HEK293 (cell line): ENCODE results near the gene SPTLC3.

Experiments
- CTCF ChIA-PET: fragments of 350-600 bp; formaldehyde crosslinking; extraction: SDS; loops from one replicate; lab custom pipeline; 2021; ENCODE audit warnings: antibody characterized with exemption; lab: Yijun Ruan, JAX
- POLR2A ChIA-PET: fragments of 300-600 bp; formaldehyde crosslinking; extraction: SDS; loops from one replicate; lab custom pipeline; 2020; ENCODE audit warnings: antibody characterized with exemption, inconsistent platforms; lab: Yijun Ruan, JAX
- H3K27ac ChIP-seq: fragments of 200-500 bp; sonication (Bioruptor generic); 2 replicates; pipeline ENCODE4 v1.5.1; 2014; ENCODE audit warnings: low read depth, low read length, control low read depth, inconsistent platforms; ENCODE audit errors: extremely low read depth
- H3K36me3 ChIP-seq, 2 experiments: fragments of 200-500 bp in 1 of 2; sonication (Bioruptor generic) in 1 of 2; 1 replicate in 1 of 2; 2 replicates in 1 of 2; pipeline ENCODE4 v1.5.1; 2014 to 2017; ENCODE audit warnings: inconsistent platforms in 2 of 2, low read length in 2 of 2; ENCODE audit not compliant: control insufficient read depth in 2 of 2, insufficient read depth in 1 of 2
- H3K4me1 ChIP-seq: fragments of 200-500 bp; sonication (Bioruptor generic); 2 replicates; pipeline ENCODE4 v1.5.1; 2014; ENCODE audit warnings: mild to moderate bottlenecking, low read length, inconsistent platforms; ENCODE audit not compliant: control insufficient read depth, insufficient read depth
- H3K4me3 ChIP-seq: 2 replicates; pipeline ENCODE4 v1.5.1; 2011; ENCODE audit warnings: low read depth, mild to moderate bottlenecking, control low read depth, low read length, moderate library complexity
- H3K9me3 ChIP-seq: fragments of 200-500 bp; sonication (Bioruptor generic); 2 replicates; pipeline ENCODE4 v1.5.1; 2014; ENCODE audit warnings: low read depth, low read length, inconsistent platforms; ENCODE audit not compliant: control insufficient read depth, insufficient read depth
- GFI1B ChIP-seq: fragments of 450-650 bp; formaldehyde crosslinking; IDR thresholded peaks from 2 replicates; pipeline ENCODE4 v1.5.1; 2016; ENCODE audit warnings: missing biosample characterization, missing genetic modification characterization
- GLIS2 ChIP-seq: fragments of 450-650 bp; formaldehyde crosslinking; IDR thresholded peaks from 2 replicates; pipeline ENCODE4 v1.5.1; 2016; ENCODE audit warnings: missing biosample characterization, missing genetic modification characterization
- HOXC10 ChIP-seq: sonication (generic); formaldehyde crosslinking; IDR thresholded peaks from 2 replicates; pipeline ENCODE4 v1.8.1; 2023; ENCODE audit warnings: mild to moderate bottlenecking, missing genetic modification reagents
- KLF10 ChIP-seq: fragments of 450-650 bp; IDR thresholded peaks from 2 replicates; pipeline ENCODE4 v1.5.1; 2018; ENCODE audit warnings: missing biosample characterization, mild to moderate bottlenecking, missing genetic modification characterization
- OSR2 ChIP-seq: fragments of 450-650 bp; formaldehyde crosslinking; IDR thresholded peaks from 2 replicates; pipeline ENCODE4 v1.5.1; 2016; ENCODE audit warnings: missing biosample characterization, missing genetic modification characterization
- SP2 ChIP-seq: fragments of 450-650 bp; formaldehyde crosslinking; IDR thresholded peaks from 2 replicates; pipeline ENCODE4 v1.5.1; 2016; ENCODE audit warnings: missing biosample characterization, missing genetic modification characterization
- ZNF114 ChIP-seq: fragments of 450-650 bp; formaldehyde crosslinking; IDR thresholded peaks from 2 replicates; pipeline ENCODE4 v1.5.0; 2017; ENCODE audit warnings: missing biosample characterization, missing genetic modification characterization
- ZNF146 ChIP-seq: fragments of 450-650 bp; formaldehyde crosslinking; IDR thresholded peaks from 2 replicates; pipeline ENCODE4 v1.5.1; 2016; ENCODE audit warnings: missing biosample characterization, missing genetic modification characterization
- ZNF214 ChIP-seq: fragments of 450-650 bp; formaldehyde crosslinking; IDR thresholded peaks from 2 replicates; pipeline ENCODE4 v1.5.1; 2017; ENCODE audit warnings: missing biosample characterization, mild to moderate bottlenecking, missing genetic modification characterization, borderline replicate concordance
- ZNF302 ChIP-seq: fragments of 450-650 bp; formaldehyde crosslinking; IDR thresholded peaks from 2 replicates; pipeline ENCODE4 v1.5.1; 2016; ENCODE audit warnings: missing biosample characterization, missing genetic modification characterization, low read depth
- ZNF341 ChIP-seq: fragments of 450-650 bp; formaldehyde crosslinking; IDR thresholded peaks from 2 replicates; pipeline ENCODE4; 2016; ENCODE audit warnings: low read depth, missing biosample characterization, missing genetic modification characterization
- ZNF366 ChIP-seq: fragments of 450-650 bp; formaldehyde crosslinking; conservative IDR thresholded peaks from 2 replicates; pipeline ENCODE4 v1.5.1; 2016; ENCODE audit warnings: missing biosample characterization, missing genetic modification characterization
- ZNF37A ChIP-seq: fragments of 450-650 bp; IDR thresholded peaks from 2 replicates; pipeline ENCODE4 v1.5.1; 2018; ENCODE audit warnings: missing biosample characterization, missing genetic modification characterization
- ZNF394 ChIP-seq: fragments of 450-650 bp; formaldehyde crosslinking; IDR thresholded peaks from 2 replicates; pipeline ENCODE4 v1.5.1; 2016; ENCODE audit warnings: missing biosample characterization, missing genetic modification characterization, mild to moderate bottlenecking, moderate library complexity, borderline replicate concordance
- ZNF423 ChIP-seq: fragments of 450-650 bp; formaldehyde crosslinking; IDR thresholded peaks from 2 replicates; pipeline ENCODE4 v1.5.1; 2016; ENCODE audit warnings: missing biosample characterization, missing genetic modification characterization
- ZNF473 ChIP-seq: fragments of 450-650 bp; formaldehyde crosslinking; IDR thresholded peaks from 2 replicates; pipeline ENCODE4 v1.5.1; 2017; ENCODE audit warnings: missing biosample characterization, missing genetic modification characterization
- ZNF501 ChIP-seq: fragments of 450-650 bp; formaldehyde crosslinking; IDR thresholded peaks from 2 replicates; pipeline ENCODE4 v1.5.1; 2016; ENCODE audit warnings: missing biosample characterization, missing genetic modification characterization
- ZNF529 ChIP-seq: fragments of 450-650 bp; formaldehyde crosslinking; IDR thresholded peaks from 2 replicates; pipeline ENCODE4 v1.5.1; 2017; ENCODE audit warnings: missing genetic modification characterization, missing biosample characterization; ENCODE audit not compliant: insufficient replicate concordance
- ZNF596 ChIP-seq: fragments of 450-650 bp; IDR thresholded peaks from 2 replicates; pipeline ENCODE4 v1.5.0; 2018; ENCODE audit warnings: missing biosample characterization, mild to moderate bottlenecking, missing genetic modification characterization, moderate library complexity
- ZNF600 ChIP-seq: fragments of 450-650 bp; formaldehyde crosslinking; IDR thresholded peaks from 2 replicates; pipeline ENCODE4 v1.5.1; 2016; ENCODE audit warnings: missing biosample characterization, missing genetic modification characterization
- TF ChIP-seq, protein P1 (sequence below): fragments of 450-650 bp; formaldehyde crosslinking; conservative IDR thresholded peaks from 2 replicates; pipeline ENCODE4 v1.5.1; 2016; ENCODE audit warnings: low read depth, missing biosample characterization, missing genetic modification characterization
- TF ChIP-seq, protein P2 (sequence below): fragments of 450-650 bp; formaldehyde crosslinking; IDR thresholded peaks from 2 replicates; pipeline ENCODE4 v1.5.1; 2016; ENCODE audit warnings: missing biosample characterization, missing genetic modification characterization
- TF ChIP-seq, protein P3 (sequence below): fragments of 450-650 bp; formaldehyde crosslinking; IDR thresholded peaks from 2 replicates; pipeline ENCODE4 v1.5.1; 2017; ENCODE audit warnings: missing biosample characterization, missing genetic modification characterization
- TF ChIP-seq, protein P4 (sequence below): fragments of 450-650 bp; formaldehyde crosslinking; IDR thresholded peaks from 2 replicates; pipeline ENCODE4 v1.5.1; 2016; ENCODE audit warnings: missing biosample characterization, missing genetic modification characterization
- TF ChIP-seq, protein P5 (sequence below): fragments of 450-650 bp; formaldehyde crosslinking; IDR thresholded peaks from 2 replicates; pipeline ENCODE4 v1.5.1; 2017; ENCODE audit warnings: missing biosample characterization, missing genetic modification characterization

SPTLC3 gene

DNA sequence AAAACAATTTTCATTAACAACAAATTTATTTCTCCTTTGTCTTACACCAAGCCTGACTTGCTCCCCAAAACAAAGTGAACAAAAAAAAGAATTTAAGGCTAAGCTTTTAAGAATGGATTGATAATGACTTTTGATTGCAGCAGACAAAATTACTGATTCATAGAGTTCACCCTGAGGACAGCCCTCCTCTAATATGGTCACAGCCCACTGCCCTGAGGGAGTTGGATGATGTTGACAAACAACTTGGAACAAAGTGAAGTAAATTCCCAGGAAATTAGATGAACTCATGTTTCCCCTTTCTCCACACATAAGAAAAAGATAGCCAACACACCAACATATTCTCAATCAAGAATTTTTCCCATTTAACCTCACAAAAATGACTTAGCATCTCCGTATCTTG lies 204.6 kb downstream of the SPTLC3 start:
- Histone ChIP-seq H3K9me3 (no peaks in the 10 kb centered on the region), H3K4me1 (no peaks in the 10 kb centered on the region), H3K36me3 (no peaks in the 10 kb centered on the region), H3K4me3 (no peak overlapping the region), H3K27ac (no peak overlapping the region)
- ChIA-PET CTCF (interaction anchor here (1.4 kb wide), 1 partner anchor 8 kb away, joined by 3 read pairs; the partner anchor contains the start of gene ISM1), POLR2A (no interaction called here)
- no peak for TF ChIP-seq ZNF529 (tag by site-specific recombination)
- no peak for TF ChIP-seq ZNF600 (tag by site-specific recombination)
- no peak for TF ChIP-seq ZNF423
- no peak for TF ChIP-seq ZNF302 (tag by site-specific recombination)
- no peak for TF ChIP-seq ZNF114 (tag by site-specific recombination)
- TF ChIP-seq ZNF501 (tag by site-specific recombination), result no peak
- TF ChIP-seq ZNF146 (tag by site-specific recombination), result no peak
- no peak for TF ChIP-seq GFI1B (tag by site-specific recombination)
- no peak for TF ChIP-seq ZNF596 (tag by site-specific recombination)
- no peak for TF ChIP-seq ZNF341 (tag by site-specific recombination)
- TF ChIP-seq, protein P1, sequence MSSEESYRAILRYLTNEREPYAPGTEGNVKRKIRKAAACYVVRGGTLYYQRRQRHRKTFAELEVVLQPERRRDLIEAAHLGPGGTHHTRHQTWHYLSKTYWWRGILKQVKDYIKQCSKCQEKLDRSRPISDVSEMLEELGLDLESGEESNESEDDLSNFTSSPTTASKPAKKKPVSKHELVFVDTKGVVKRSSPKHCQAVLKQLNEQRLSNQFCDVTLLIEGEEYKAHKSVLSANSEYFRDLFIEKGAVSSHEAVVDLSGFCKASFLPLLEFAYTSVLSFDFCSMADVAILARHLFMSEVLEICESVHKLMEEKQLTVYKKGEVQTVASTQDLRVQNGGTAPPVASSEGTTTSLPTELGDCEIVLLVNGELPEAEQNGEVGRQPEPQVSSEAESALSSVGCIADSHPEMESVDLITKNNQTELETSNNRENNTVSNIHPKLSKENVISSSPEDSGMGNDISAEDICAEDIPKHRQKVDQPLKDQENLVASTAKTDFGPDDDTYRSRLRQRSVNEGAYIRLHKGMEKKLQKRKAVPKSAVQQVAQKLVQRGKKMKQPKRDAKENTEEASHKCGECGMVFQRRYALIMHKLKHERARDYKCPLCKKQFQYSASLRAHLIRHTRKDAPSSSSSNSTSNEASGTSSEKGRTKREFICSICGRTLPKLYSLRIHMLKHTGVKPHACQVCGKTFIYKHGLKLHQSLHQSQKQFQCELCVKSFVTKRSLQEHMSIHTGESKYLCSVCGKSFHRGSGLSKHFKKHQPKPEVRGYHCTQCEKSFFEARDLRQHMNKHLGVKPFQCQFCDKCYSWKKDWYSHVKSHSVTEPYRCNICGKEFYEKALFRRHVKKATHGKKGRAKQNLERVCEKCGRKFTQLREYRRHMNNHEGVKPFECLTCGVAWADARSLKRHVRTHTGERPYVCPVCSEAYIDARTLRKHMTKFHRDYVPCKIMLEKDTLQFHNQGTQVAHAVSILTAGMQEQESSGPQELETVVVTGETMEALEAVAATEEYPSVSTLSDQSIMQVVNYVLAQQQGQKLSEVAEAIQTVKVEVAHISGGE (tag by site-specific recombination), result no peak
- no peak for TF ChIP-seq ZNF214
- TF ChIP-seq ZNF37A (tag by site-specific recombination), result no peak
- TF ChIP-seq GLIS2, result no peak
- no peak for TF ChIP-seq ZNF366 (tag by site-specific recombination)
- no peak for TF ChIP-seq OSR2
- TF ChIP-seq KLF10 (tag by site-specific recombination), result no peak
- no peak for TF ChIP-seq SP2 (tag by site-specific recombination)

DNA sequence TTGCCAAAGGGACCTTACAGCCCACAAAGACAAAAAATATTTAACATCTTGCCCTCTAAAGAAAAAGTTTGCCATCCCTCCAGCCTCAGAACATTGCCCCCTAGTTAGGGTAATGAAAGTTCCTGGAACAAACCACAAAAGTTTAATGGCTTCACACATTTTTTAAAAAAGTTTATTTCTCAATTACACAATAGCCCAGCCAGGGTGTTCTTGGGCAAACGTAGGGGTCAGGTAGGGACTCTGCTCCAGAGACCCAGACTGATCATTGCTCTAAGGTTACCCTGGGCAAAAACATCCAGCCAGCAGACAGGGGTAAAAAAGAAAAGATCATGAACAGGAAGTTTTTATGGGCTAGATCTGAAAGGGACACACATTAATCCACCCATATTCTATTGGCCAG lies 207.8 kb downstream of the SPTLC3 start:
- ChIA-PET CTCF (interaction anchor here (0.9 to 1.4 kb wide), 2 partner anchors 46 to 86 kb away, joined by 3 to 9 read pairs; no protein-coding TSS in a partner anchor), POLR2A (no interaction called here)
- no peak overlapping the region for H3K27ac ChIP-seq
- H3K4me3 ChIP-seq, result no peak overlapping the region
- H3K9me3 ChIP-seq, result no peaks in the 10 kb centered on the region
- 0 out of 2 replicates have a peak, but pooled peaks cover 2% of the 10 kb centered on the region for H3K4me1 ChIP-seq
- no peaks in the 10 kb centered on the region for H3K36me3 ChIP-seq
- TF ChIP-seq, protein P2, sequence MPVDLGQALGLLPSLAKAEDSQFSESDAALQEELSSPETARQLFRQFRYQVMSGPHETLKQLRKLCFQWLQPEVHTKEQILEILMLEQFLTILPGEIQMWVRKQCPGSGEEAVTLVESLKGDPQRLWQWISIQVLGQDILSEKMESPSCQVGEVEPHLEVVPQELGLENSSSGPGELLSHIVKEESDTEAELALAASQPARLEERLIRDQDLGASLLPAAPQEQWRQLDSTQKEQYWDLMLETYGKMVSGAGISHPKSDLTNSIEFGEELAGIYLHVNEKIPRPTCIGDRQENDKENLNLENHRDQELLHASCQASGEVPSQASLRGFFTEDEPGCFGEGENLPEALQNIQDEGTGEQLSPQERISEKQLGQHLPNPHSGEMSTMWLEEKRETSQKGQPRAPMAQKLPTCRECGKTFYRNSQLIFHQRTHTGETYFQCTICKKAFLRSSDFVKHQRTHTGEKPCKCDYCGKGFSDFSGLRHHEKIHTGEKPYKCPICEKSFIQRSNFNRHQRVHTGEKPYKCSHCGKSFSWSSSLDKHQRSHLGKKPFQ (tag by site-specific recombination), result no peak
- TF ChIP-seq HOXC10 (CRISPR knock-in tag), result no peak
- TF ChIP-seq ZNF394, result no peak
- no peak for TF ChIP-seq ZNF473
- TF ChIP-seq, protein P3, sequence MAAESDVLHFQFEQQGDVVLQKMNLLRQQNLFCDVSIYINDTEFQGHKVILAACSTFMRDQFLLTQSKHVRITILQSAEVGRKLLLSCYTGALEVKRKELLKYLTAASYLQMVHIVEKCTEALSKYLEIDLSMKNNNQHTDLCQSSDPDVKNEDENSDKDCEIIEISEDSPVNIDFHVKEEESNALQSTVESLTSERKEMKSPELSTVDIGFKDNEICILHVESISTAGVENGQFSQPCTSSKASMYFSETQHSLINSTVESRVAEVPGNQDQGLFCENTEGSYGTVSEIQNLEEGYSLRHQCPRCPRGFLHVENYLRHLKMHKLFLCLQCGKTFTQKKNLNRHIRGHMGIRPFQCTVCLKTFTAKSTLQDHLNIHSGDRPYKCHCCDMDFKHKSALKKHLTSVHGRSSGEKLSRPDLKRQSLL (tag by site-specific recombination), result no peak
- TF ChIP-seq, protein P4, sequence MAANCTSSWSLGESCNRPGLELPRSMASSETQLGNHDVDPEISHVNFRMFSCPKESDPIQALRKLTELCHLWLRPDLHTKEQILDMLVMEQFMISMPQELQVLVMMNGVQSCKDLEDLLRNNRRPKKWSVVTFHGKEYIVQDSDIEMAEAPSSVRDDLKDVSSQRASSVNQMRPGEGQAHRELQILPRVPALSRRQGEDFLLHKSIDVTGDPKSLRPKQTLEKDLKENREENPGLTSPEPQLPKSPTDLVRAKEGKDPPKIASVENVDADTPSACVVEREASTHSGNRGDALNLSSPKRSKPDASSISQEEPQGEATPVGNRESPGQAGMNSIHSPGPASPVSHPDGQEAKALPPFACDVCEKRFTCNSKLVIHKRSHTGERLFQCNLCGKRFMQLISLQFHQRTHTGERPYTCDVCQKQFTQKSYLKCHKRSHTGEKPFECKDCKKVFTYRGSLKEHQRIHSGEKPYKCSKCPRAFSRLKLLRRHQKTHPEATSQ, result no peak
- TF ChIP-seq, protein P5, sequence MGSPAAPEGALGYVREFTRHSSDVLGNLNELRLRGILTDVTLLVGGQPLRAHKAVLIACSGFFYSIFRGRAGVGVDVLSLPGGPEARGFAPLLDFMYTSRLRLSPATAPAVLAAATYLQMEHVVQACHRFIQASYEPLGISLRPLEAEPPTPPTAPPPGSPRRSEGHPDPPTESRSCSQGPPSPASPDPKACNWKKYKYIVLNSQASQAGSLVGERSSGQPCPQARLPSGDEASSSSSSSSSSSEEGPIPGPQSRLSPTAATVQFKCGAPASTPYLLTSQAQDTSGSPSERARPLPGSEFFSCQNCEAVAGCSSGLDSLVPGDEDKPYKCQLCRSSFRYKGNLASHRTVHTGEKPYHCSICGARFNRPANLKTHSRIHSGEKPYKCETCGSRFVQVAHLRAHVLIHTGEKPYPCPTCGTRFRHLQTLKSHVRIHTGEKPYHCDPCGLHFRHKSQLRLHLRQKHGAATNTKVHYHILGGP (tag by site-specific recombination), result no peak
